Neural progenitor cell (in vitro differentiated cells): ENCODE results near the gene AGPAT4. TPM values are rescaled to one million over a fixed set of nuclear protein-coding genes. Genes with fewer than 3 reads are reported as not detected.

Experiments
- DNase-seq: peaks from one replicate; pipeline ENCODE4 v3.0.0-alpha.2; 2016; ENCODE audit warnings: low spot score
- H2AFZ ChIP-seq: fragments of 200-600 bp; sonication (generic); replicated peaks from 2 replicates; pipeline ENCODE4 v1.6.1; 2016; ENCODE audit warnings: antibody characterized with exemption
- H3F3A ChIP-seq: fragments of 200-600 bp; sonication (generic); 2 replicates; pipeline ENCODE4 v1.6.1; 2016; ENCODE audit warnings: antibody characterized with exemption, low read depth
- H3K27ac ChIP-seq: fragments of 200-600 bp; sonication (generic); 2 replicates; pipeline ENCODE4 v1.5.1; 2016; ENCODE audit warnings: mild to moderate bottlenecking
- H3K27me3 ChIP-seq: fragments of 200-600 bp; sonication (generic); 2 replicates; pipeline ENCODE4 v1.6.1; 2016; ENCODE audit warnings: mild to moderate bottlenecking, moderate library complexity
- H3K36me3 ChIP-seq: fragments of 200-600 bp; sonication (generic); 2 replicates; pipeline ENCODE4 v1.5.1; 2016
- H3K4me1 ChIP-seq: fragments of 200-600 bp; sonication (generic); 2 replicates; pipeline ENCODE4 v1.6.1; 2016; ENCODE audit warnings: mixed run types
- H3K4me2 ChIP-seq: fragments of 200-600 bp; sonication (generic); 2 replicates; pipeline ENCODE4 v1.6.1; 2016
- H3K4me3 ChIP-seq: fragments of 200-600 bp; sonication (generic); 2 replicates; pipeline ENCODE4 v1.5.1; 2016
- H3K79me2 ChIP-seq: fragments of 200-600 bp; sonication (generic); 2 replicates; pipeline ENCODE4 v1.6.1; 2016; ENCODE audit warnings: low read depth
- H3K9ac ChIP-seq: fragments of 200-600 bp; sonication (generic); 2 replicates; pipeline ENCODE4 v1.6.1; 2016
- H3K9me3 ChIP-seq: fragments of 200-600 bp; sonication (generic); 2 replicates; pipeline ENCODE4 v1.5.1; 2016; ENCODE audit warnings: low read depth
- H4K20me1 ChIP-seq: fragments of 200-600 bp; sonication (generic); 2 replicates; pipeline ENCODE4 v1.6.1; 2016; ENCODE audit warnings: low read depth
- H3K27ac Mint-ChIP-seq: 3 replicates; pipeline ENCODE4 v1.8.0; 2021; ENCODE audit warnings: mixed read lengths
- H3K27me3 Mint-ChIP-seq: 2 replicates; pipeline ENCODE4 v1.8.0; 2022; ENCODE audit warnings: low read depth, mild to moderate bottlenecking, inconsistent platforms, moderate library complexity, mixed read lengths; ENCODE audit not compliant: insufficient read depth
- H3K36me3 Mint-ChIP-seq: 3 replicates; pipeline ENCODE4 v1.8.0; 2021; ENCODE audit warnings: mixed read lengths
- H3K4me1 Mint-ChIP-seq: 3 replicates; pipeline ENCODE4 v1.8.0; 2021; ENCODE audit warnings: mixed read lengths
- H3K4me3 Mint-ChIP-seq: 3 replicates; pipeline ENCODE4 v1.8.0; 2021; ENCODE audit warnings: mild to moderate bottlenecking, moderate library complexity, mixed read lengths
- H3K9me3 Mint-ChIP-seq: 3 replicates; pipeline ENCODE4 v1.8.0; 2020; ENCODE audit warnings: mixed read lengths
- CTCF ChIP-seq: fragments of 200-600 bp; sonication (generic); IDR thresholded peaks from 2 replicates; pipeline ENCODE4 v1.5.1; 2017; ENCODE audit warnings: antibody characterized with exemption, mild to moderate bottlenecking
- EZH2 ChIP-seq: fragments of 200-600 bp; sonication (generic); IDR thresholded peaks from 2 replicates; pipeline ENCODE4 v1.6.1; 2017; ENCODE audit warnings: antibody characterized with exemption, mild to moderate bottlenecking, moderate library complexity
- EZH2phosphoT487 ChIP-seq: fragments of 200-600 bp; sonication (generic); IDR thresholded peaks from 2 replicates; pipeline ENCODE4 v1.6.1; 2017; ENCODE audit warnings: antibody characterized with exemption
- total RNA-seq: library from RNA; depleted of rRNA; stranded (reverse); fragments of >200 nt; gene quantifications from 2 replicates; pipeline ENCODE4 v1.2.3, GENCODE V29; 2015; ENCODE audit warnings: low replicate concordance

AGPAT4 gene
- total RNA-seq, 1 donor from 2014 or later: 30.5 TPM

- Histone ChIP-seq H3K27me3 (no peaks in the 10 kb centered on the region), H3K9me3 (no peaks in the 10 kb centered on the region), H3F3A (peaks cover 5% of the 10 kb centered on the region), H3K4me1 (peaks cover 26% of the 10 kb centered on the region), H4K20me1 (peaks cover 68% of the 10 kb centered on the region), H3K27ac (no peak overlapping the region), H3K4me3 (no peak overlapping the region), H3K4me2 (no peak overlapping the region), H3K9ac (no peak overlapping the region), H3K79me2 (peaks cover 67% of the 10 kb centered on the region), H3K36me3 (no peaks in the 10 kb centered on the region), H2AFZ (no peak overlapping the region)
- H3K4me1 Mint-ChIP-seq: peaks cover 53% of the 10 kb centered on the region
- H3K27ac Mint-ChIP-seq: no peak overlapping the region
- H3K9me3 Mint-ChIP-seq: peaks cover 4% of the 10 kb centered on the region
- no peak overlapping the region for H3K4me3 Mint-ChIP-seq
- H3K36me3 Mint-ChIP-seq: peaks cover 31% of the 10 kb centered on the region
- TF ChIP-seq CTCF: no peak
- no peak for TF ChIP-seq EZH2
- TF ChIP-seq EZH2phosphoT487: no peak
- H3K27me3 Mint-ChIP-seq: peaks cover 3% of the 10 kb centered on the region
- DNase-seq: no peak
Observed at GRCh38 chr6:161230339-161230738, 43.5 kb downstream of the AGPAT4 start.

GRCh38 chr6:161228921-161229591, 44.8 kb downstream of the AGPAT4 start:
- peak; percentile 22 for DNase-seq
- Histone ChIP-seq H2AFZ (no peak overlapping the region), H3K79me2 (peaks cover 63% of the 10 kb centered on the region), H3K27me3 (no peaks in the 10 kb centered on the region), H3K9me3 (no peaks in the 10 kb centered on the region), H3K36me3 (no peaks in the 10 kb centered on the region), H3K4me3 (no peak overlapping the region), H3F3A (peaks cover 5% of the 10 kb centered on the region), H3K27ac (peak overlapping the region; percentile 2), H3K9ac (no peak overlapping the region), H3K4me2 (peak overlapping the region; percentile 10), H3K4me1 (peaks cover 14% of the 10 kb centered on the region), H4K20me1 (peaks cover 56% of the 10 kb centered on the region)
- H3K27me3 Mint-ChIP-seq: peaks cover 6% of the 10 kb centered on the region
- peaks cover 11% of the 10 kb centered on the region for H3K9me3 Mint-ChIP-seq
- peaks cover 38% of the 10 kb centered on the region for H3K36me3 Mint-ChIP-seq
- H3K4me1 Mint-ChIP-seq: peaks cover 43% of the 10 kb centered on the region
- peak overlapping the region; percentile 93 for H3K27ac Mint-ChIP-seq
- peak overlapping the region; percentile 35 for H3K4me3 Mint-ChIP-seq
- TF ChIP-seq EZH2phosphoT487 (no peak), EZH2 (no peak), CTCF (no peak)

GRCh38 chr6:161228096-161228495, 45.8 kb downstream of the AGPAT4 start:
- Histone ChIP-seq H3K27me3 (no peaks in the 10 kb centered on the region), H3K27ac (no peak overlapping the region), H3K4me3 (no peak overlapping the region), H4K20me1 (peaks cover 48% of the 10 kb centered on the region), H2AFZ (no peak overlapping the region), H3K4me2 (no peak overlapping the region), H3K79me2 (peaks cover 62% of the 10 kb centered on the region), H3K36me3 (no peaks in the 10 kb centered on the region), H3K9me3 (no peaks in the 10 kb centered on the region), H3F3A (peaks cover 5% of the 10 kb centered on the region), H3K4me1 (peaks cover 14% of the 10 kb centered on the region), H3K9ac (no peak overlapping the region)
- H3K4me1 Mint-ChIP-seq: peaks cover 39% of the 10 kb centered on the region
- no peak for DNase-seq
- TF ChIP-seq CTCF (no peak), EZH2 (no peak), EZH2phosphoT487 (no peak)
- peaks cover 6% of the 10 kb centered on the region for H3K27me3 Mint-ChIP-seq
- H3K9me3 Mint-ChIP-seq: peaks cover 11% of the 10 kb centered on the region
- no peak overlapping the region for H3K4me3 Mint-ChIP-seq
- H3K27ac Mint-ChIP-seq: no peak overlapping the region
- peaks cover 40% of the 10 kb centered on the region for H3K36me3 Mint-ChIP-seq
